ENCODE measurements around the gene PNPLA7.
"Not testable (repeated sequence)": the region's sequence is repeated elsewhere in the genome, so short reads cannot be mapped to it uniquely, and the experiment has no call there.

Gene PNPLA7

DNA sequence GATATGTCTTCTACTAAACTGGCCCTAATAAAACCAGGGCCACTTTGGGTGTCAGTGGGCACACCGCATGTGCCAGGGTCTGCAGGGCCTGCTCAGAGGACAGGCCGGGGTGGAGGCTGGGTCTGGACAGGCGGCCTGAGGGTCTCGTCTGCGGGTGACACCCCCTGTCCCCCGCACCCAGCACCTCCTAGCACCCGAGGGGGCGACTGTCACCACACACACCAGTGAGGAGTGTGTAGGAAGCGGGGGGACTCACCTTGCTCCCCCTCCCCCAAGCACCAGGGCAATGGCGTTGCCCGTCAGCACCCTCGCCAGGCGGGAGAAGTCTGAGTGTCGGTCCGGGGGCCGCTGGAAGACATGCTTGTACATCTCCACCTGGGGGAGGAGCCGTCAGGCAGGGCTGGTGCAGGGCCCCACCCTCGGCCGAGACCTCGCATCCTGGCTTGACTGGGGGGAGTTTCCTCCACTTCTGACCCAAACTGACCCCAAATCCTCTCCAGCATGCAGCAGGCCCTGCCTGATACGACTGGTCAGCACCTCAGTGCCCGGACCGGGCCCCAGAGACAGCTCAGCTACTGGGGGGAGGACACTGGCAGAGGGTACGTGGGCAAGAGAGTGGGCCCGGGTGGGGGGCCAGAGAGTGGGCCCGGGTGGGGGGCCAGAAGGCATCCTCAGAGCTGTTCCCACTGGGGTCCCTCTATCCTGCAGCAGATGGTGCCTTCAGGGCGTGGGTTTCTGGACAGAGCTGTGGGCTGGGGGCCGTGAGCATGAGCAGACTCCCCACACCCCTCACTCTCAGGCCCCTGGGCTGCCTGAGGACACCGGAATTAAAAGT lies 72.2 kb downstream of the PNPLA7 start:
- DNase-seq = no peak

DNA sequence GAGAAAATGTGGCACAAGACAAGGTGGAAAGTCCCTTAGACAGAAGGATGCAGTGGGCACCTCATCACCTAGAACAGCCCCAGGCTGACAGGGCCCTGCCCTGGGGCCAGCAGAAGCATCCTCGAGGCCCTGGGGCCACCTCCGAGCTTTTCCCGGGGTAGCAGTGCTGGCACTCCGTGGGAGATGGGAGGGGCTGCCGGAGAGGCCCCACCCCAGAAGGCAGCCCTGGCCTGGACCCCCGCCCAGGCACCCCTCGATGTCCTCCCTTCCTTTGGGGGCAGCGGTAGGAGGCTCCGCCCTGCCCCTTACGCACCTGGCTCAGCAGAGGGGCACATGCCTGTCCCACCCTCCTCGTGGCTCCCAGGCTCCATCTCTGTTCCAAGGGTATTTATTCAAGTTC lies 73.3 kb downstream of the PNPLA7 start:
- no peak for DNase-seq

DNA sequence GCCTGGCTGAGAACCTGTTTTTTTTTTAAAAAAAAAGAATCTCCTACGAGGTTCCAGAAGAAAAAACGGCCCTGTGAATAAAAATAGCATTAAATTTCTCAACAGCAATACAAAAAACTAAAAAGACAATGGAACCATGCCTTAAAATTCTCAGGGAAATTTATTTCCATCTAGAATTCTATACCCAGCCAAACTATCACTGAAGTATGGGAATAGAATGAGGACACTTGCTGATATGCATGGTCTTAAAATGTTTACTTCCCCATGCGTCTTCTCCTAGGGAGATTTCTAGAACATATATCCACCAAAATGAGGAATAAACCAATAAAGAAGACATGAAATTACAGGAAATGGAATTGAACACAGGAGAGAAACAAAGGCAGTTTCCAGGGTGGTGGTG lies 74.5 kb downstream of the PNPLA7 start:
- no peak for DNase-seq

DNA sequence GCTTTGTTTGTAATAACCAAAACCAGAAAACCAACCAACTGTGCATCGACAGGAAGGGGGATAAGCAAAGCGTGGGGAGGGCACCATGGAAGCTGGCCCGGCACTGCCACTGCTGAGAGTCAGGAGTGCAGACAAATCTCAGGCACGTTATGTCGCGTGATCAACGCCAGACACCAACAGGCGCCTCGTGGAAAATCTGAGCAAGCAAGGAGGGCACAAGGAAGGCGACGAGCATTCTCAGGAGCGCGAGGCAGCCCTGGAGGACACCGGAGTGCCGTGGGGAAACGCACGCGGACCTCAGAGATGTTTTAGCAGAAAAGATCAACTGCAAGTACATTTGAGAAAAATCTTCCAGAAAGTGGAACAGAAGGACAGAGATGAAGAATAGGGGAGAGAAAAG lies 75.9 kb downstream of the PNPLA7 start:
- DNase-seq = no peak

DNA sequence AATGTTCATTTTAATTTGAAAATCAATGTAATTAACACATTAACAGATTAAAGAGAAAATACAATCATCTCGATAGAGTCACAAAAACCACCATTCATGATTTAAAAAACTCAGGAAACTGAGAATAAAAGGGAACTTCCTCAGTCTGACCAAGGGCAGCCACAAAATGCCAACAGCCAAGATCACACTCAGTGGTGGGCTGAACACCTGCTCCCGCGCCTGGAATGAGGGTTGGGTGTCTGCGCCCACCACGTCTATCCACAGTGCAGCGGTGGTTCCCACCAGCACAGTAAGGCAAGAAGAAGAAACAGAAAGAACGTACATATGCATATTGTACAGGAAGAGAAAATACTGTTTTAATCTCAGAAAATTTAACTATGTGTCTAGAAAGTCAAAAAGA lies 79.4 kb downstream of the PNPLA7 start:
- DNase-seq = no peak

DNA sequence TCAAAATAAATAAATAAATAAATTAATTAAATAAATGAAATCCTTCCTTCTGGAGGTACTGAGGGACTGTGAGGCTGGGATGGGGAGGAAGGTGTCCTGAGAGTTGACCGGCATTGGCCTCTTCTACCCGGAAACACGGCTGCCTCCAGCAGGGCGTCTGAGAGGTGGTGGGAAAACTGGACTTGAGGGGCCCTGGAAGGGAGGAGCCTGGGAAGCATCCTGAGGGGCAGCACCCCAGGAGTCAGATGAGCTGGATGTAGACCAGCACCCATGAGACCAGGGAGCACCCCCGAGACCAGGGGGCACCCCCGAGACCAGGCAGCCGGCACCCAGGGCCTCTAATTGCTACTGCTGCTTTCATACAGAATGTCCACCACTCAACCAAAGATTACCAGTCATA lies 82.3 kb downstream of the PNPLA7 start:
- DNase-seq = no peak

DNA sequence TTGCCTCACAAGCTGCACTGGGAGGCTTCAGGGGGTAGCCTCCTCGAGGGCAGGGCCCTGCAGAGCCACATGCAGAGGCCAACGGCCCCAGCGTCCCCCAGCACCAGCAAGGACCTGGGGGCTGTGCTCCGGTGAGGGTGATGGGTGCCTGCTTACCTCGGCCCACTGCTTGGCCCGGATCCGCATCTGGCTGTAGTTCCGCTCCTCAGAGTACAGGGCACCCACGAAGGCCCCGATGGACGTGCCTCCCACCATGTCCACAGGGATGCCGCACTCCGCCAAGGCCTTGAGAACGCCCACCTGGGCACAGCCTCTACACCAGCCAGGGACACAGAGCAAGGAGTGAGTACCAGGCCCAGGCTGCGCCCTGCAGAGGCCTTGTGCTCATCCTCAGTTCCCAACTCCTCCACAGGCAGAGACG lies 83.0 kb downstream of the PNPLA7 start:
- no peak for DNase-seq

DNA sequence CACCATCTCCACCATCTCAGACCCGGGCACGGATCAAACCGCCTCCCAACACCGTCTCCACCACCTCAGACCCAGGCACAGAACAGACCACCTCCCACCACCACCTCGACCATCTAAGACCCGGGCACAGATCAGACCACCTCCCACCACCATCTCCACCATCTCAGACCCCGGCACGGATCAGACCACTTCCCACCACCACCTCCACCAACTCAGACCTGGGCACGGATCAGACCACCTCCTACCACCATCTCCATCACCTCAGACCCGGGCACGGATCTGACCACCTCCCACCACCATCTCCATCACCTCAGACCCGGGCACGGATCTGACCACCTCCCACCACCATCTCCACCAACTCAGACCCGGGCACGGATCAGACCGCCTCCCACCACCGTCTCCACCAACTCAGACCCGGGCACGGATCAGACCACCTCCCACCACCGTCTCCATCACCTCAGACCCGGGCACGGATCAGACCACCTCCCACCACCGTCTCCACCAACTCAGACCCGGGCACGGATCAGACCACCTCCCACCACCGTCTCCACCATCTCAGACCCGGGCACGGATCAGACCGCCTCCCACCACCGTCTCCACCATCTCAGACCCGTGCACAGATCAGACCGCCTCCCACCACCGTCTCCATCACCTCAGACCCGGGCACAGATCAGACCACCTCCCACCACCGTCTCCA lies 83.7 kb downstream of the PNPLA7 start:
- DNase-seq = not testable (repeated sequence)

DNA sequence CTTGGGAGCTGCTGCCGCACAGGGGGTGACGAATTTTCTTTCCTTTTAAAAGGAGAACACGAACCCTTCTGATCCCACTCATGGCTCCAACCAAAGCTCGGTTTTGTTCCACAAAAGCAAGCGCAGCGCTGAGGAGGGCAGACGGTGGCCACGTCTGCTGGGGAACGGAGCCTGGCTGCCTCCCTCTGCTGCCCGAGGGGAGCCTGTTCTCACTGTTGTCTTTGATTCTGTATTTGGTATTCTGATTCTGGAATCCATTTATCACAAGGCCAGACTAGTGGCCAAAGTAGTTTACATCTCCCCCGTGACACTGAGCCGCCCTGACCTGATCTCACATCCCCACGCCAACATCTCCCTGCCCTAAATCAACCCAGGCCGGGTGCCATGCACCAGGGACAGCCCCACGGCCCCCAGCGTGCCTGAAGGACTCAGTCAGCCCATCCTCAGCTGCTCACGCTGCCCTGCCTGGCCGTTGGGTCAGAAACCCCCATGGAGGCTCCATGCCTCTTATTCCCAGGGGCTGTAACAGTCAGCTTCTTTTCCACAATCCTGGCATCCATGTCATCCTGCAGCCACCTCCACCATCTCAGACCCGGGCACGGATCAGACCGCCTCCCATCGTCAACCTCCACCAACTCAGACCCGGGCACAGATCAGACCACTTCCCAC lies 84.3 kb downstream of the PNPLA7 start:
- no peak for DNase-seq

DNA sequence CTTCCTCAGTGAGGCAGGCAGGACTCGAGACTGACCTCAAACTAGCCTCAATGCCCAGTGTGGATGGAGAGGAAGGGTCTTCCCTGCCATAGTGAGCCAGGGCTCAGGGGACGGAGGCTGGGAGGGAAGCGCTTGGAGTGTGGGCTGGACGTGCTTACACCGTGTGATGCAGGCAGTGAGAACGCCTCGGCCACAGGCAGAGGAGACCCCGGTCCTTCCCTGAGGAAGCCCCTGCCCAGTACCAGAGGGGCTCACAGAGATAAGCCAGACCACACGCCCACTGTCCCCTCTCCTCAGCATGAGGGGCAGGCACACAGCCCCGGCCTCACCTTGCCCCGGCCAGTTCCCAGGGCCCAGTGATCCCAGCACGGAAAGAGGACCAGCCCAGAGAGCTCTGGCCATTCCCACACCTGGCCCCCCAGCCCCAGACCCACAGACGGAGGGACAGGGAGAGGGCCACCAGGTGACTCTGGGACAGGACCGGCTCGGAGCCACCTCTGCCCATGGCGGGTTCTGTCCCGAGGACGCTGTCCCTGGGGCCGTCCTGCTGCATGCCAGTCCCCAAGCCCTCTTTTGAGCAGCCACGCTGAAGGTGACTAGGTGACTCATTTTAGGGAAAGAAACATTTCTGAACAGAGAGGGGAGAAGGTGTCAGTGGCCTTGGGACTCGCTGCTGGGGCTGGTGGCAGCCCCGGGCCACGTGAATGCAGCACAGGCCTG lies 85.0 kb downstream of the PNPLA7 start:
- no peak for DNase-seq

DNA sequence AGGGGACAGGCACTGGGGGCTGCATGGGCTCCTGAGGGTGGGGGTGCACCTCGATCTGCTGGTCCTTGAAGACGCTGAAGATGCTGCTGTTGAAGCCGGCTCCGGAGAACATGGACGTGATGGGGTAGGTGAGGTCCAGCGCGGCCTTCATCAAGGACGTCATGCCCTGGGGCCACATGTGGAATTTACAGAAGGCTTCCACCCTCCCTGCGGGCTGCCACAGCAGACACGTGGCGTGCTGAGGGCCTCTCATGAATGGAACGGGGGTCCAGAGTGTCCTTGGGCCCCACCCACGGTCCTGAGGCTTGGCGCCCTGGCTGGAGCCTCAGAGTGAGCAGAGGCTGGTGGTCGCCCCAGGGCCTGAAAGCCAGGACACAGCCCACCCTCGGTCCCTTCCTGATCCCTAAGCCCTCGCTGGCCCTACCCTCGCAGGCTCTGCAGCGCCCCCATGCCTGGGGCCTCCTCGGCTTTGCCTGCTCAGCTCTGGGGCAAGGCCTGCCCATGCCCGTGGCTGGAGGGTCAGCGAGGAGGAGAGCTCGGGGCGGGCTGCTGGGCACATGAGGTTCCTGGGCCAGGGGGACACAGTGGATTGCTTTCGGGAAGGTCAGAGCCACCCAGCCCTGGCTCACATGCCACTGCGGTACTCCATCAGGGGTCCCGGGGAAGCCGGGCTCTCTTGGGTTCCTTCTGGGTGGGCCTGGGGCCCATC lies 85.8 kb downstream of the PNPLA7 start:
- DNase-seq = no peak

DNA sequence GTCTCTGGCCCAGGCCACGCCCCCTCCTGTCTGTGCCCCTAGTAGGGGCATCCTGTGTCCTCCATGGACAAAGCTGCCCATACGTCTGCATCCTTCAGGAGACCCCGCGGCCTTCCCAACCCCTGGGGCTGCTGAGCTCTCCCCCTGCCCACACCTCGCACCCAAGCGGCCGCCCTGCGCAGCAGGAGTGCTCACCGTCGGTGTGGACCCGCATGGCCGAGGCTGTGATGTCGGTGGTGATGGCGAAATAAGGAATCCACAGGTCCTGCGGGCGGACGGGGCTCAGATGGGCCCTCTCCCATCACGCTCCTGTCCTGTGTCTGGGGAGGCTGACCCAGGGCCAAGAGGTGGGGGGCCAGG lies 86.3 kb downstream of the PNPLA7 start:
- no peak for DNase-seq

DNA sequence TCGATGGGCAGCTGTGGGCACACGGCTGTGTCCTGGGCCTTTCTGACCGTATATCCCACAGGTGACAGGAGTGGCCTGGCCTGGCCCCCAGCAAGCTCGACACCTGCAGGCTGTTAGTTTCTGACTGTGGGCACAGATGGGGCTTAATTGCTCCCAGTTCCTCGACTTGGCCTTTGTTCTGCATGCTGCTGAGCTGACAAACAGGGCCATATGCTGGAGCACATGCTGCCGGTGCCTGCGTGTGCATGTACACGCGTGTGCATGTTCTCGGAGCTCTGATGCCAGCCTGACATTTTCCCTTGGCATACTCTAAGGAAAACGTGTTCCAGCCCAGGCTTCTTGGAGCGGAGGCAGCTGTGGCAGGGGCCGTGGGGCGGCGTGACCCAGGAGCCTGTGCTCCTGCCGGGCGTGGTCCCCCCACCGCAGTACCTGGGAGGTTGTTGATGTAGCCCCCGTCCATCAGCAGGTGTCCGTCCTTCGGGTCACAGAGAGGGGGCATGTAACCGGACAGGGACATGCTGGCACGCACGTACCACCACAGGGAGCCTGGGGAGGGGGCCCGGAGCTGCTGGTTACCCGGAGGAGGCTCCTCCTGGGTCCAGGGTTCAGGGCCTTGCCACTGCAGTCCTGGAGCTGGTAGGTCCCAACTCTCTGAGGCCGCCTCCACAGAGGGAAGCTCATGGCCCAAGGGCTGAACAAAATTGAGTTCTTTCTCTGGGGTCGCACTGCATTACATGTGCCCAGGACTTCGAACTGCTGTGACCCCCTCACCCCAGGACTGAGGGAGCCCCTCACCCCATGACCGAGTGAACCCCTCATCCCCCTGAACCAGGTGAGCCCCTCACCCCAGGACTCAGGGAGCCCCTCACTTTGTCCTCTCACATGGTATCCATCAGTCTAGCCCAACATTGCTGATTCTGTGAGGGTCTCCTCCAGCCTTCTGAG lies 86.9 kb downstream of the PNPLA7 start:
- no peak for DNase-seq

DNA sequence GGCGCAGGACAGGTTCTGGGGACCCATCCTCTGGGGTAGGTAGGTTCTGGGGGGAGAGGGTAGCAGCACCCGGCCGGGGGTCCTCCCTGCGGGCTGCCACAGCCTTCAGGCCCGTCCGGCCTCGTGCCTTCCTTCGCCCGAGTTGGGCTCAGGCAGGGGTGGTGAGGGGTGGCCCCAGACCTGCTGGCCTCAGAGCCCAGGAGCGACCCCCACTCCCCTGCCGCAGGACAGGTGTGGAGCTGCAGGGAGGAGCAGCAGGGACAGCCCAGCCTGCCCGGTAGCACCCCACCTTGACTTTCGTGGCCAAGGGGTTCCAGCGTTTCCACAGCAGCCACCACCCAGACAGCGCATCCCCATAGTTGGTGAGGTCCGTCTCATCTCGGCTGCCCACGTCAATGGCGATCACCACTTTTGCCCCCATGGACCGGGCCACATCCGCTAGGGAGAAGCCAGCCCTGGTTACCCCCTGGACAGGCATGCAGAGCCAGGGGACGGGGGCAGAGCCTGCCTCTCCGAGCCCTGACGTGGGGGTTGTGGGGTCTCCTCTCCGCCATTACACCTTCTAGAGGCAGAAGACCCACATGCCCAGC lies 87.7 kb downstream of the PNPLA7 start:
- DNase-seq = no peak

DNA sequence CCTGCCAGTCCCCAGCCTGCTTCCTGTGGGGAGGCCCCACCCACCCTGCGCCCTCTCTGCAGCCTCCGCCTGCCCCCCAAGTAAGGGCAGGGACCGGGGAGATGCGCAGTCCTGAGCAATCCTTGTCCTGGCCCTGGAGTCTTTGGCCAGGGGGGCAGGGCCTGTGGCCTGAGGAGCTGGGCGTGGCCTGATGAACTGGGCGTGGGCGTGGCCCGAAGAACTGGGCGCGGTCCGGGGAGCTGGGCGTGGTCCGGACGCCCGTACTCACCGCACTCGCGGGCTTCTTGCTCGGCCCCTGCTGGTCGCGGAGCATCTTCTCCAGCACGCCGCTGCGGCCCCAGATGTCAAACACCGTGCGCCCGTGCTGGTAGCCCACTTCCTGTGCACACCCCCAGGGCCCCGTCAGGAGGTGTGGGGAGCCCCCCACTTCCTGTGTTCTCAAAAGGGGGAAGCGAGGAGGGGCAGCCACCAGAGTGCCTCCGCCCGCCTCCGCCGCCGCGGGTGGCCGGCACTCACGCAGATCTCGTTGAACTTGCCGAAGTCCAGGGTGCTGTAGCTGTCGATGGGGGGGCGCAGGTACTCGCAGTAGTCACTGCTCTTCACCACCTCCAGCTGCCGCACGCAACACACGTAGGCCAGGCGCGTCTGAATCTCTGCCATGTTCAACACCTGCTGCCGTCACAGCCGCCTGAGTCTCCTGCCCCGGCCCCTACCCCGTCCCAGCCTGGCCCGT lies 88.4 kb downstream of the PNPLA7 start:
- DNase-seq = no peak

DNA sequence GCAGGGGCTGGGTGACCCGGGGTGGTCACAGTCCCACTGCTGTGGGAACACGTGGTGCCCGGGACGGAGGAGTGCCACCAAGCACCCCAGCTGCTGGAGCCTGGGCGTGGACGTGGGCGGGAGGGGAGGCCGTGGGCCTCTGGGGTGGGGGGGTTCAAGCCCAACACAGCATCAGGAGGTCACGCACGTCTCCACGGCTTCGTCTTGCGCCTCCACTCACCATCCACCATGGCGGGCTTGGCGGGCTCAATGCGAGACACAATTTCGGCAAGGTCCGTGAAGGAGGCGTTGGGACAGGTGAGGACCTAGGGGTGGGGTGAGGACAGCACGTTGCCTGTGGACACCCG lies 88.9 kb downstream of the PNPLA7 start:
- DNase-seq = no peak

DNA sequence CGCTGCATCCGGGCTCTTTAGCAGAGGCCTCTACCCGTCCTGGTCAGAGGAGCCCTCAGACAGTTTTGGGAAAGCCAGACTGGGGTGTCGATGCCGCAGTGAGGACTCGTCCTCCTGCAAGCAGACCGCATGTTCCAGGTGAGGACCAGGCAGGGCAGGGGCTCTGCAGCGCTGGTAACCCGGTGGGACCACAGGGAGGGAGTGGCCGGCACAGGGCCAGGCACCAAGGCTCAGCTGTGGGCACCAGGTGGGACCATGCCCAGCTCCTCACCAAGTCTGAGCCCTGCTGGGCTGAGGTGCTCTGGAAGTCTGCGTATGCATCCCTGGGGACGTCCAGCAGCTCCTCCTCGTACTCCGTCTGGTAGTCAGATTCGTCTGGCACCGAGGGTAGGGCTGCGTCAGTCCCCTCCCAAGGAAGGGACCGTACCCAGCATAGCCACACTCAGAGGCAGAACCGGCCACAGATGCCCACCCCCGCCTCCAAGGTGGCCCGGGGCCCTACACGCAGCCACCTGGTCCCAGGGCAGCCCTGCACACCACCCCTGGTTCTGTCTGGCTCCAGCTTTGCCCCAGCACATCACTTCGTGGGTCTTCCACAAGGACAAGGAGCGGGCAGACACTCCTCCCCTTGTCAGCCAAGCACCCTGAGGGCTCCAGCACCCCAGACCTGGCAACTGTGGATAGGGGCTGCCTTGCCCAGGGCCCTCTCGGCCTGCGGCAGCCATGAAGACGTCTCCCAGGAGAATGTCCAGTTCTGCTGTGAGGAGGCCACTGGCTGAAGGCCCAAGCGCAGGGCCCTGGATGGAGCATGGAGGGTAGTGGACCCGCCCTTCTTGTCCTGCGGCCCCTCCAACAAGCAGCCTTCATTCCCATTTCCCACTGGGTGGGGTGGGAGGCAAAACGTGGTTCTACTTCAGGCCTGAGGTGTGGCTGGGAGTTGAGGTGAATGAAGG lies 89.6 kb downstream of the PNPLA7 start:
- no peak for DNase-seq

DNA sequence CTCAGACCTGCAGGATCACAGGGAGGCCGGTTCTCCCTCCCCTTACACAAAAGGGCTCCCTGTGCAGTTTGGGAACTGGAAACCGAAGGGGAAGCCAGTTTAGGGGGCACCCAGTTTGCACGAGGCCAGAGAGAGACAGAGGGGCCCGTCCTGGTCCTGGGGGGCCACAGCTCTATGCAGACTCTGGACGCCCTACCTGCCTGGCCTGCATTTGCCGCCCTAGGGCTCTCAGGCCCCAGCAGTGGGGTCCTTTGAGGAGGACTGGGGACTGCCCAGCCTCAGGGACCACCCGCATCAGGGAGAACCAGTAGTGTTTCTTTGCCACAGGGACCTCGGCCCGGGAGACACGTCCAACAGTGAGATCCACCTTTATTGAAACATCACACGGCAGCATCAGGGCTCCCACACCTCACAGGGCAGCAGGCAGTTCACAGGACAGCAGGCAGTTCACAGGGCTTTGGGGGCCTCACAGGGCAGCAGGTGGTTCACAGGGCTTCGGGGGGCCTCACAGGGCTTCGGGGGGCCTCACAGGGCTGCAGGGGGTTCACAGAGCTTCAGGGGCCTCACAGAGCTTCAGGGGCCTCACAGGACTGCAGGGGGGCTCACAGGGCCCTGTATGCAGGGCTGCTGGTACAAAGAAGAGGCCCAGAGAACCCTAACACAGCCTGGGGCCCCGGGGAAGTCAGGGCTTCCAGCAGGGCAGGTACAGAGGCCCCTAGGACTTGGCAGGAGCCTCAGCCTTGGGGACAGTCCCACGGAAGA lies 90.4 kb downstream of the PNPLA7 start:
- DNase-seq = no peak

Measured in NCI-H526 treated with DMSO at 0.1 percent for 48 hours (cell line).